Astrocyte of the spinal cord (primary cell): ENCODE data around the gene FHIT.

Experiments used
- DNase-seq: peaks from one replicate; pipeline ENCODE4 v3.0.0; 2011; ENCODE audit warnings: low read depth, low spot score
- H3K4me3 ChIP-seq: 2 replicates; pipeline ENCODE4 v1.5.1; 2011; ENCODE audit warnings: low read depth, mild to moderate bottlenecking, low read length, moderate library complexity
- in situ Hi-C: cut with HindIII; loops from 2 replicates; pipeline ENCODE4 v1.10.0; 2017; ENCODE audit warnings: low sequenced_read_pairs
- TF ChIP-seq, protein P1 (sequence below): IDR thresholded peaks from 2 replicates; pipeline ENCODE4 v1.5.1; 2012; ENCODE audit warnings: low read depth, mild to moderate bottlenecking, low read length, inconsistent platforms

Gene FHIT

GRCh38 chr3:59994732-59995304 is 1256.4 kb downstream of the FHIT start:
- TF ChIP-seq, protein P1, sequence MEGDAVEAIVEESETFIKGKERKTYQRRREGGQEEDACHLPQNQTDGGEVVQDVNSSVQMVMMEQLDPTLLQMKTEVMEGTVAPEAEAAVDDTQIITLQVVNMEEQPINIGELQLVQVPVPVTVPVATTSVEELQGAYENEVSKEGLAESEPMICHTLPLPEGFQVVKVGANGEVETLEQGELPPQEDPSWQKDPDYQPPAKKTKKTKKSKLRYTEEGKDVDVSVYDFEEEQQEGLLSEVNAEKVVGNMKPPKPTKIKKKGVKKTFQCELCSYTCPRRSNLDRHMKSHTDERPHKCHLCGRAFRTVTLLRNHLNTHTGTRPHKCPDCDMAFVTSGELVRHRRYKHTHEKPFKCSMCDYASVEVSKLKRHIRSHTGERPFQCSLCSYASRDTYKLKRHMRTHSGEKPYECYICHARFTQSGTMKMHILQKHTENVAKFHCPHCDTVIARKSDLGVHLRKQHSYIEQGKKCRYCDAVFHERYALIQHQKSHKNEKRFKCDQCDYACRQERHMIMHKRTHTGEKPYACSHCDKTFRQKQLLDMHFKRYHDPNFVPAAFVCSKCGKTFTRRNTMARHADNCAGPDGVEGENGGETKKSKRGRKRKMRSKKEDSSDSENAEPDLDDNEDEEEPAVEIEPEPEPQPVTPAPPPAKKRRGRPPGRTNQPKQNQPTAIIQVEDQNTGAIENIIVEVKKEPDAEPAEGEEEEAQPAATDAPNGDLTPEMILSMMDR, result no peak
- no peak for DNase-seq

DNA sequence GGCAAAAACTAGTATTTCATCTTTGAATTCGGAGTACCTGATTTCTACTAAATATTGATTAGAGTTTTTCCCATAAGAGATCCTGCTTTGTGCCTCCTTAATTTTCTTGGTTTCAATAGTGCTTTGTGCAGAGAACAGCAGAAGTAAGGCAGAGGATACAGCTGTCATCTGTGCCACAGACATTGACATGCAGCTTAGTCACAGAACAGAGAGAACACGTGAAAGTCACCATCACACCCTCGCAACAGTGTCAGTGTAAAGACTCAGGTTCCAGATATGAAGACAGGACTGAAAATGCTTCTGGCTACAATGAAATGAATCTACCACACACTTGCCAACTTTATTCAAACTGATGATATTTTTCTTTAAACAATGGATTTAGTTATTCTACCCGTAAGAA is 1258.7 kb downstream of the FHIT start:
- H3K4me3 ChIP-seq, result no peak overlapping the region
- TF ChIP-seq, protein P1, result no peak
- no peak for DNase-seq
- in situ Hi-C loops, result no loop called here

More at GRCh38 chr3:59994732-59995304, 1256.4 kb downstream of the FHIT start:
- no peak overlapping the region for H3K4me3 ChIP-seq
- in situ Hi-C loops, result no loop called here

- TF ChIP-seq, protein P1, result no peak
- no peak overlapping the region for H3K4me3 ChIP-seq
- no peak for DNase-seq
- in situ Hi-C loops, result no loop called here
Observed at GRCh38 chr3:59990915-59991314, 1260.3 kb downstream of the FHIT start.

GRCh38 chr3:59982510-59982909 is 1268.7 kb downstream of the FHIT start:
- H3K4me3 ChIP-seq, result no peak overlapping the region

GRCh38 chr3:59981377-59981776 is 1269.9 kb downstream of the FHIT start:
- DNase-seq, result no peak
- in situ Hi-C loops, result no loop called here
- TF ChIP-seq, protein P1, result no peak
- no peak overlapping the region for H3K4me3 ChIP-seq

More at GRCh38 chr3:59982510-59982909, 1268.7 kb downstream of the FHIT start:
- TF ChIP-seq, protein P1, result no peak
- no peak for DNase-seq
- in situ Hi-C loops, result no loop called here

DNA sequence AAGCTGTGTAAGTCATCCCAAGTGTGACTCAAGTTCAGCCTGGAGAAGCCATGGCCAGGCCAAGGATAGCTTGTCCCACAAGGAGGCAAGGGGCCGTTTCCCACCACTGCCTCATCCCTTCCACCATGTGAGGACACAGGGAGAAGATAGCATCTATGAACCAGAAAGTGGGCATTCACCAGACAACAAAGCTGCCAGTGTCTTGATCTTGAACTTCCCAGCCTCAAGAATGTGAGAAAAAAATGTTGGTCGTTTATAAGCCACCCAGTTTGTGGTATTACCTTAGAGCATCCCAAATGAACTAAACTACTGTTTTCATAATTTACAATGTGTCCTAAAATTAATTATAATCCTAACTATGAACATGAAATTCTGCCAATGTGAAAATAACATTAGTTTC is 1270.7 kb downstream of the FHIT start:
- DNase-seq, result no peak
- in situ Hi-C loops, result no loop called here
- H3K4me3 ChIP-seq, result no peak overlapping the region
- TF ChIP-seq, protein P1, result no peak
